Measurements from ENCODE around the gene APBA2.

DNA sequence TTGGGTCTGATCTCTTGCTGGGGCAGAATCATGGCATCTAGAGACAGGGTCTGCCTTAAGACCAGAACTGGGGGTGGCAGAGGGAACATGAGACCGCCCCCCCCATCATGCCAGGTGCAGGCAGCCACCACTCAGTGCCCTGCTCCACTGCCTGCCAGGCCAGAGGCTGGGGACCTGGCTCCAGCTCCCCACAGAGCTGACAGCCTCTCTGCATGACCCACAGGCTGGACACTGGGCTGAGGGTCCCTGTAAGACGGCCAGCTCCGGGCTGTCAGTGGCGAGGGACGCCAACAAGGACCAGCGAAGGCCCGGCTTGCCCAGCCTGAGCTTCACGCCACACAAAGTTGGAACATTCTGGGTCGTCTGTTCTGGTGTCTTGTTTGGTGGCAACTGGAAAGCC, 238.2 kb downstream of the APBA2 start:
- TF ChIP-seq ZBTB1 (CRISPR knock-in tag; IDR thresholded peaks at IDR 0.05; ENCODE audit: borderline replicate concordance) (no peak), FOXA3 (CRISPR knock-in tag; IDR thresholded peaks at IDR 0.05) (no peak), ZBTB8A (CRISPR knock-in tag; IDR thresholded peaks at IDR 0.05; ENCODE audit: borderline replicate concordance, low read depth) (no peak), EHMT2 (IDR thresholded peaks at IDR 0.05; ENCODE audit: borderline replicate concordance, low read depth, low read length) (no peak), KDM5A (IDR thresholded peaks at IDR 0.05; ENCODE audit: borderline replicate concordance, low read length) (no peak), AHR (CRISPR knock-in tag; IDR thresholded peaks at IDR 0.05) (no peak), ZNF282 (IDR thresholded peaks at IDR 0.05; ENCODE audit: partially characterized antibody) (no peak), ATM (IDR thresholded peaks at IDR 0.05; ENCODE audit: borderline replicate concordance) (no peak), REST (IDR thresholded peaks at IDR 0.05; ENCODE audit: borderline replicate concordance in 1 of 2, low read depth in 1 of 2, low read length in 2 of 2) (no peak), ZNF33B (CRISPR knock-in tag; IDR thresholded peaks at IDR 0.05) (no peak), SMARCC2 (IDR thresholded peaks at IDR 0.05) (no peak)
- TF ChIP-seq, protein P1, sequence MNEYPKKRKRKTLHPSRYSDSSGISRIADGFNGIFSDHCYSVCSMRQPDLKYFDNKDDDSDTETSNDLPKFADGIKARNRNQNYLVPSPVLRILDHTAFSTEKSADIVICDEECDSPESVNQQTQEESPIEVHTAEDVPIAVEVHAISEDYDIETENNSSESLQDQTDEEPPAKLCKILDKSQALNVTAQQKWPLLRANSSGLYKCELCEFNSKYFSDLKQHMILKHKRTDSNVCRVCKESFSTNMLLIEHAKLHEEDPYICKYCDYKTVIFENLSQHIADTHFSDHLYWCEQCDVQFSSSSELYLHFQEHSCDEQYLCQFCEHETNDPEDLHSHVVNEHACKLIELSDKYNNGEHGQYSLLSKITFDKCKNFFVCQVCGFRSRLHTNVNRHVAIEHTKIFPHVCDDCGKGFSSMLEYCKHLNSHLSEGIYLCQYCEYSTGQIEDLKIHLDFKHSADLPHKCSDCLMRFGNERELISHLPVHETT (CRISPR knock-in tag; conservative IDR thresholded peaks at IDR 0.05): no peak

Data from HepG2 (cell line).